ENCODE results near the gene PRC1. TPM values are rescaled to one million over a fixed set of nuclear protein-coding genes. Genes with fewer than 3 reads are reported as not detected.

PRC1 gene
- total and polyA plus RNA-seq, 2 of the 13 experiments (the other 11 are each of a cell fraction or from before 2014, with no cell fraction given), result 137 to 162 TPM

- TF ChIP-seq AHDC1 (CRISPR knock-in tag; IDR thresholded peaks at IDR 0.05; ENCODE audit: borderline replicate concordance), result no peak
- no peak for TF ChIP-seq RFX3 (CRISPR knock-in tag; IDR thresholded peaks at IDR 0.05)
- TF ChIP-seq ZNF124 (CRISPR knock-in tag; IDR thresholded peaks at IDR 0.05), result 0 out of 2 replicates have a peak, but pooled peaks have one; percentile 23
- TF ChIP-seq ZNF766 (CRISPR knock-in tag; IDR thresholded peaks at IDR 0.05; ENCODE audit: borderline replicate concordance), result no peak
- peak; percentile 73 for TF ChIP-seq ETV5 (CRISPR knock-in tag; IDR thresholded peaks at IDR 0.05; ENCODE audit: borderline replicate concordance)
- no peak for TF ChIP-seq RELA (CRISPR knock-in tag; IDR thresholded peaks at IDR 0.05)
- TF ChIP-seq ZNF792 (CRISPR knock-in tag; IDR thresholded peaks at IDR 0.05), result peak; percentile 57; the same call in 1 of the 2 replicates
- TF ChIP-seq HOXA3 (CRISPR knock-in tag; IDR thresholded peaks at IDR 0.05), result peak; percentile 68
- TF ChIP-seq PBX3 (CRISPR knock-in tag; IDR thresholded peaks at IDR 0.05; ENCODE audit: borderline replicate concordance), result no peak
- peak; percentile 31; the same call in 1 of the 2 replicates for TF ChIP-seq ZNF598 (CRISPR knock-in tag; IDR thresholded peaks at IDR 0.05; ENCODE audit: borderline replicate concordance)
- 0 out of 2 replicates have a peak, but pooled peaks have one; percentile 23 for TF ChIP-seq HMG20B (CRISPR knock-in tag; conservative IDR thresholded peaks at IDR 0.05)
- TF ChIP-seq AKAP8 (CRISPR knock-in tag; IDR thresholded peaks at IDR 0.05), result no peak
- TF ChIP-seq SP140L (CRISPR knock-in tag; IDR thresholded peaks at IDR 0.05; ENCODE audit: borderline replicate concordance), result no peak
- TF ChIP-seq UBTF (CRISPR knock-in tag; IDR thresholded peaks at IDR 0.05), result peak; percentile 64
- peak; percentile 34 for TF ChIP-seq YY1 (IDR thresholded peaks at IDR 0.05; ENCODE audit: insufficient read depth, insufficient replicate concordance, low read depth, low read length)
- TF ChIP-seq SAP130 (CRISPR knock-in tag; IDR thresholded peaks at IDR 0.05; ENCODE audit: low read depth), result peak; percentile 97
- peak; percentile 67 for TF ChIP-seq HDAC2 (CRISPR knock-in tag; IDR thresholded peaks at IDR 0.05)
These were observed 27.9 kb upstream of the PRC1 start, which contains the start of gene VPS33B (continued) for GRCh38 chr15:91022075-91022831.

Data from HepG2 (cell line).